ENCODE results near the gene ZNF845. TPM values are rescaled to one million over a fixed set of nuclear protein-coding genes. Genes with fewer than 3 reads are reported as not detected.

The ZNF845 gene
- total and polyA plus RNA-seq, 10 of the 15 experiments (the other 5 are each of a cell fraction or from before 2014, with no cell fraction given) = 0.58 to 8.2 (median 4.1) TPM

- CTCF ChIA-PET = interaction anchor here (0.5 to 1.5 kb wide), 2 partner anchors 163 to 541 kb away, joined by 3 read pairs; no protein-coding TSS in a partner anchor
- peaks cover 6% of the 10 kb centered on the region for H3K9me3 ChIP-seq (replicated peaks; ENCODE audit: control insufficient read depth, insufficient read depth, low read length)
- DNase-seq (ENCODE audit: low read depth, low spot score) = no peak
- FAIRE-seq = no peak
- POLR2A ChIA-PET = no interaction called here
- WGBS (ENCODE audit: insufficient coverage, insufficient replicate concordance, low lambda C conversion rate, missing lambda C conversion rate) = 91% methylated on average over 22 of the region's 35 CpGs
- H2AFZ ChIP-seq (ENCODE audit: control insufficient read depth, low read depth, low read length) = no peak overlapping the region
- H3K27me3 ChIP-seq (replicated peaks in 1 of 2; ENCODE audit: control insufficient read depth in 2 of 2, insufficient read depth in 2 of 2, low read length in 1 of 2) = no peaks in the 10 kb centered on the region
- ATAC-seq = no peak
- intact Hi-C loops (cut with micrococcal nuclease; ENCODE audit: unreplicated experiment) (no loop called here), in situ Hi-C loops (cut with MboI) (no loop called here)
- H3K4me2 ChIP-seq (ENCODE audit: control insufficient read depth, insufficient read depth) = no peak overlapping the region
- no peaks in the 10 kb centered on the region for H3K79me2 ChIP-seq (ENCODE audit: control insufficient read depth, insufficient read depth, low read length)
- RAD21 ChIA-PET (ENCODE audit: unreplicated experiment) = no interaction called here
- no peak overlapping the region for H3K27ac ChIP-seq (ENCODE audit: control insufficient read depth, insufficient read depth)
- H4K20me1 ChIP-seq (ENCODE audit: control insufficient read depth, insufficient read depth) = no peaks in the 10 kb centered on the region
- BruUV-seq (replicated peaks) = no TSS peak
- no peak overlapping the region for H3K9ac ChIP-seq (ENCODE audit: control insufficient read depth, insufficient read depth, low read length)
- no peak overlapping the region for H3K4me3 ChIP-seq
- no peak for TF ChIP-seq POLR2AphosphoS5 (IDR thresholded peaks at IDR 0.05; ENCODE audit: low read length)
- TF ChIP-seq CHD2 (IDR thresholded peaks at IDR 0.05; ENCODE audit: borderline replicate concordance, low read depth, low read length) = no peak
- no peak for TF ChIP-seq ZBTB4 (CRISPR knock-in tag; IDR thresholded peaks at IDR 0.05)
- no peak for TF ChIP-seq CBX5 (IDR thresholded peaks at IDR 0.05; ENCODE audit: low read depth)
- TF ChIP-seq TARDBP (IDR thresholded peaks at IDR 0.05; ENCODE audit: borderline replicate concordance) = no peak
- no peak for TF ChIP-seq IKZF1 (conservative IDR thresholded peaks at IDR 0.05)
- TF ChIP-seq SMARCA5 (IDR thresholded peaks at IDR 0.05) = no peak
- TF ChIP-seq MTA3 (IDR thresholded peaks at IDR 0.05; ENCODE audit: borderline replicate concordance, low read length) = no peak
- no peak for TF ChIP-seq HSF1 (IDR thresholded peaks at IDR 0.05; ENCODE audit: low read depth, low read length)
- H3K4me1 ChIP-seq (ENCODE audit: control insufficient read depth, insufficient read depth, low read length) = no peaks in the 10 kb centered on the region
- SMC1A ChIA-PET (ENCODE audit: uncharacterized antibody, unreplicated experiment) = no interaction called here
- H3K36me3 ChIP-seq (ENCODE audit: control insufficient read depth in 2 of 2, insufficient read depth in 2 of 2, low read length in 1 of 2) = no peaks in the 10 kb centered on the region
Observed at GRCh38 chr19:53357821-53358581, 24.5 kb downstream of the ZNF845 start.

Measured in GM12878 (cell line).